ENCODE data around the gene PCDHB16. TPM values are rescaled to one million over a fixed set of nuclear protein-coding genes. Genes with fewer than 3 reads are reported as not detected.
A peak's percentile ranks its signal among the peaks of the same experiment; 100 is the strongest.
"Not testable (repeated sequence)": the region's sequence is repeated elsewhere in the genome, so short reads cannot be mapped to it uniquely, and the experiment has no call there.

PCDHB16 gene
- total and polyA plus RNA-seq, 2 of the 13 experiments (the other 11 are each of a cell fraction or from before 2014, with no cell fraction given) = 0.60 to 0.66 TPM

- H4K20me1 ChIP-seq (ENCODE audit: insufficient read depth, low read length); H3K9ac ChIP-seq (ENCODE audit: insufficient read depth, low read depth, low read length); intact Hi-C loops (cut with micrococcal nuclease; ENCODE audit: unreplicated experiment); H3K9me3 ChIP-seq (ENCODE audit: low read length); H3K79me2 ChIP-seq (ENCODE audit: insufficient read depth, low read length); FAIRE-seq; H3K36me3 ChIP-seq (replicated peaks in 1 of 2; ENCODE audit: control insufficient read depth in 1 of 2, insufficient read depth in 2 of 2, low read length in 2 of 2); ATAC-seq; in situ Hi-C loops (cut with HindIII; ENCODE audit: extremely low pct_ligation_motif_present, low pct_unique_long_range_greater_than_20kb); H3K4me1 ChIP-seq (ENCODE audit: insufficient read depth, low read length); POLR2A ChIA-PET; H3K4me2 ChIP-seq (ENCODE audit: low read depth, low read length); H2AFZ ChIP-seq (ENCODE audit: low read length); H3K27ac ChIP-seq (ENCODE audit: extremely low read length, insufficient read depth, low read length); H3K27me3 ChIP-seq (ENCODE audit: control insufficient read depth in 1 of 2, insufficient read depth in 2 of 2, low read length in 2 of 2); CTCF ChIA-PET (ENCODE audit: low intra/inter-chr PET ratio, low total read pairs); H3K4me3 ChIP-seq (replicated peaks in 1 of 3; ENCODE audit: insufficient read depth in 1 of 3, low read depth in 2 of 3, low read length in 3 of 3); BruUV-seq (replicated peaks); DNase-seq (ENCODE audit: low spot score): not testable (repeated sequence)
- whole genome bisulfite sequencing (ENCODE audit: low lambda C conversion rate) = 46% methylated on average over 13 of the region's 28 CpGs
Measured at GRCh38 chr5:141157901-141158300, 24.3 kb upstream of the PCDHB16 start.

GRCh38 chr5:141172381-141173204 lies 9.6 kb upstream of the PCDHB16 start, which contains the start of gene PCDHB7:
Gene PCDHB7, plus strand, starts transcription at chr5:141172644. Its CDS starts 192 bp downstream, at chr5:141172836.
- H3K4me1 ChIP-seq (ENCODE audit: insufficient read depth, low read length) = no peaks in the 10 kb centered on the region
- no peak within 1 kb of the TSS for H3K27ac ChIP-seq (ENCODE audit: extremely low read length, insufficient read depth, low read length)
- no TSS peak for BruUV-seq (replicated peaks)
- H3K27me3 ChIP-seq (ENCODE audit: control insufficient read depth in 1 of 2, insufficient read depth in 2 of 2, low read length in 2 of 2) = no peaks in the 10 kb centered on the region; a peak in 1 of 5 replicates
- intact Hi-C loops (cut with micrococcal nuclease; ENCODE audit: unreplicated experiment) = no loop called here
- H3K4me2 ChIP-seq (ENCODE audit: low read depth, low read length) = peak within 1 kb of the TSS; percentile 48
- ChIA-PET POLR2A (no interaction called here), CTCF (ENCODE audit: low intra/inter-chr PET ratio, low total read pairs) (interaction anchor here (1.3 kb wide), 1 partner anchor 78 kb away, joined by 5 read pairs; the partner anchor contains the start of gene PCDHB2)
- in situ Hi-C loops (cut with HindIII; ENCODE audit: extremely low pct_ligation_motif_present, low pct_unique_long_range_greater_than_20kb) = no loop called here
- H3K9me3 ChIP-seq (ENCODE audit: low read length) = no peaks in the 10 kb centered on the region
- ATAC-seq = no peak
- no peak for FAIRE-seq
- no peak within 1 kb of the TSS for H3K9ac ChIP-seq (ENCODE audit: insufficient read depth, low read depth, low read length)
- no peaks in the 10 kb centered on the region for H4K20me1 ChIP-seq (ENCODE audit: insufficient read depth, low read length)
- no peaks in the 10 kb centered on the region for H3K79me2 ChIP-seq (ENCODE audit: insufficient read depth, low read length)
- DNase-seq (ENCODE audit: low spot score) = peak; percentile 36
- WGBS (ENCODE audit: low lambda C conversion rate) = 23% methylated on average over 18 of the region's 20 CpGs
- H3K36me3 ChIP-seq (replicated peaks in 1 of 2; ENCODE audit: control insufficient read depth in 1 of 2, insufficient read depth in 2 of 2, low read length in 2 of 2) = no peaks in the 10 kb centered on the region
- H3K4me3 ChIP-seq (replicated peaks in 1 of 3; ENCODE audit: insufficient read depth in 1 of 3, low read depth in 2 of 3, low read length in 3 of 3) = no peak within 1 kb of the TSS
- peak within 1 kb of the TSS; percentile 45 for H2AFZ ChIP-seq (ENCODE audit: low read length)
- 0 out of 2 replicates have a peak, but pooled peaks have one; percentile 23 for TF ChIP-seq ARID3A (IDR thresholded peaks at IDR 0.05; ENCODE audit: low read depth, low read length)
- TF ChIP-seq CTCF (CRISPR knock-in tag; IDR thresholded peaks at IDR 0.05) = peak; percentile 65
- TF ChIP-seq ZFP36 (IDR thresholded peaks at IDR 0.05; ENCODE audit: borderline replicate concordance, low read depth, low read length, partially characterized antibody) = no peak
- TF ChIP-seq STAG1 (CRISPR knock-in tag; IDR thresholded peaks at IDR 0.05) = peak; percentile 21; the same call in 1 of the 2 replicates
- 0 out of 2 replicates have a peak, but pooled peaks have one; percentile 11 for TF ChIP-seq SMC3 (IDR thresholded peaks at IDR 0.05; ENCODE audit: low read length)
- TF ChIP-seq ZNF460 (CRISPR knock-in tag; IDR thresholded peaks at IDR 0.05; ENCODE audit: borderline replicate concordance) = no peak
- no peak for TF ChIP-seq GABPA (IDR thresholded peaks at IDR 0.05; ENCODE audit: low read depth, low read length)
- no peak for TF ChIP-seq GABPA (CRISPR knock-in tag; IDR thresholded peaks at IDR 0.05; ENCODE audit: low read depth)
- peak; percentile 17 for TF ChIP-seq YY1 (IDR thresholded peaks at IDR 0.05; ENCODE audit: insufficient read depth, insufficient replicate concordance, low read depth, low read length)
- TF ChIP-seq PAF1 (CRISPR knock-in tag; IDR thresholded peaks at IDR 0.05) = no peak
- no peak for TF ChIP-seq ETS1 (CRISPR knock-in tag; IDR thresholded peaks at IDR 0.05)
- TF ChIP-seq ETV5 (CRISPR knock-in tag; IDR thresholded peaks at IDR 0.05; ENCODE audit: borderline replicate concordance) = no peak
- no peak for TF ChIP-seq ZC3H13 (CRISPR knock-in tag; IDR thresholded peaks at IDR 0.05)

Measured in HepG2 (cell line).